A549 (cell line): ENCODE data around the gene SSR3. TPM values are rescaled to one million over a fixed set of nuclear protein-coding genes. Genes with fewer than 3 reads are reported as not detected.
"Not testable (repeated sequence)": the region's sequence is repeated elsewhere in the genome, so short reads cannot be mapped to it uniquely, and the experiment has no call there.

Experiments
- ATAC-seq, 2 experiments: fragments of 200-7000 bp in 1 of 2; fragments of >200 bp in 1 of 2; cut with Nextera tagmentation in 1 of 2; cut with Tn5 transposase in 1 of 2; 3 replicates each; pipeline versions ENCODE4 v1.8.0 to v1.9.1; 2018 to 2020; ENCODE audit warnings: mild to moderate bottlenecking in 1 of 2, moderate library complexity in 1 of 2
- CTCF ChIA-PET: fragments of 300-600 bp; sonication (Branson Sonifier 250); formaldehyde crosslinking; extraction: SDS; loops from one replicate; lab custom pipeline; 2021; ENCODE audit warnings: antibody characterized with exemption, inconsistent platforms; lab: Yijun Ruan, JAX
- POLR2A ChIA-PET: fragments of 350-600 bp; formaldehyde crosslinking; extraction: SDS; loops from one replicate; lab custom pipeline; 2021; ENCODE audit warnings: antibody characterized with exemption, inconsistent platforms; lab: Yijun Ruan, JAX
- DNase-seq, 2 experiments: peaks; one replicate each; pipeline versions ENCODE4 v3.0.0 to v3.0.0-alpha.2; 2011 to 2016; ENCODE audit warnings: low read depth in 1 of 2, low spot score in 1 of 2
- FAIRE-seq: peaks from 2 replicates; lab custom pipeline; 2011; peaks lifted over from hg19 to GRCh38; lab: Jason Lieb, UNC
- H3K27ac ChIP-seq, 2 experiments: fragments of >200 bp; sonication (Bioruptor Twin); formaldehyde crosslinking; 3 replicates each; pipeline ENCODE4 v1.5.1; 2016 to 2017
- H3K4me1 ChIP-seq: fragments of >200 bp; sonication (Bioruptor Twin); formaldehyde crosslinking; 3 replicates; pipeline ENCODE4 v1.6.1; 2016
- H3K4me2 ChIP-seq: fragments of >200 bp; sonication (Bioruptor Twin); formaldehyde crosslinking; 3 replicates; pipeline ENCODE4 v1.6.1; 2016
- H3K4me3 ChIP-seq: fragments of >200 bp; sonication (Bioruptor Twin); formaldehyde crosslinking; 3 replicates; pipeline ENCODE4 v1.5.1; 2016
- H3K9me3 ChIP-seq: fragments of >200 bp; sonication (Bioruptor Twin); formaldehyde crosslinking; 3 replicates; pipeline ENCODE4 v1.6.1; 2016
- CBX2 ChIP-seq: fragments of 200-600 bp; sonication (generic); IDR thresholded peaks from 2 replicates; pipeline ENCODE4 v1.6.1; 2016; ENCODE audit warnings: low read depth, mild to moderate bottlenecking, borderline replicate concordance
- CHD4 ChIP-seq: fragments of 200-600 bp; sonication (generic); IDR thresholded peaks from 2 replicates; pipeline ENCODE4 v1.6.1; 2016; ENCODE audit warnings: antibody characterized with exemption, mild to moderate bottlenecking, borderline replicate concordance
- CTCF ChIP-seq: fragments of >200 bp; sonication (Bioruptor Twin); formaldehyde crosslinking; IDR thresholded peaks from 3 replicates; pipeline ENCODE4 v1.5.1; 2016
- EHF ChIP-seq: fragments of 250-450 bp; sonication (Bioruptor Pico); IDR thresholded peaks from 2 replicates; pipeline ENCODE4 v1.5.0; 2020; ENCODE audit warnings: mild to moderate bottlenecking
- EHMT2 ChIP-seq: fragments of 200-600 bp; sonication (generic); IDR thresholded peaks from 2 replicates; pipeline ENCODE4 v1.6.1; 2016; ENCODE audit warnings: antibody characterized with exemption, low read depth, mild to moderate bottlenecking, moderate library complexity
- FOSL2 ChIP-seq, 2 experiments: fragments of 450-650 bp in 1 of 2; fragments of >200 bp in 1 of 2; sonication (Bioruptor Twin) in 1 of 2; formaldehyde crosslinking; IDR thresholded peaks; 2 replicates each; pipeline versions ENCODE4 v1.5.0 to v1.6.1; 2016 to 2020; ENCODE audit warnings: mild to moderate bottlenecking in 1 of 2, moderate library complexity in 1 of 2
- GATA3 ChIP-seq: IDR thresholded peaks from 2 replicates; pipeline ENCODE4 v1.6.1; 2012; ENCODE audit warnings: borderline replicate concordance
- HOXB13 ChIP-seq: fragments of 250-450 bp; sonication (Bioruptor Pico); IDR thresholded peaks from 2 replicates; pipeline ENCODE4 v1.5.0; 2020; ENCODE audit warnings: low read depth, mild to moderate bottlenecking, moderate library complexity
- JUNB ChIP-seq: fragments of >200 bp; sonication (Bioruptor Twin); formaldehyde crosslinking; IDR thresholded peaks from 2 replicates; pipeline ENCODE4 v1.6.1; 2016
- KDM1A ChIP-seq: fragments of 200-600 bp; sonication (generic); IDR thresholded peaks from 2 replicates; pipeline ENCODE4 v1.6.1; 2016; ENCODE audit warnings: low read depth, mild to moderate bottlenecking
- MAZ ChIP-seq: fragments of 150-350 bp; IDR thresholded peaks from 2 replicates; pipeline ENCODE4 v1.6.1; 2014; ENCODE audit warnings: antibody characterized with exemption, low read depth, low read length, borderline replicate concordance
- POLR2AphosphoS2 ChIP-seq: conservative IDR thresholded peaks from 2 replicates; pipeline ENCODE4 v1.6.1; 2012; ENCODE audit warnings: low read length, improper control_type of control experiment, inconsistent platforms
- REST ChIP-seq: fragments of 200-600 bp; sonication (generic); IDR thresholded peaks from 2 replicates; pipeline ENCODE4 v1.6.1; 2016; ENCODE audit warnings: antibody characterized with exemption, mild to moderate bottlenecking, moderate library complexity
- RNF2 ChIP-seq: fragments of 200-600 bp; sonication (generic); IDR thresholded peaks from 2 replicates; pipeline ENCODE4 v1.6.1; 2016; ENCODE audit warnings: low read depth, mild to moderate bottlenecking, antibody characterized with exemption, moderate library complexity, borderline replicate concordance
- ZNF302 ChIP-seq: fragments of 250-450 bp; sonication (Bioruptor Pico); IDR thresholded peaks from 2 replicates; pipeline ENCODE4 v1.9.0; 2021; ENCODE audit warnings: inconsistent platforms, mild to moderate bottlenecking, moderate library complexity
- WGBS: methylation state at CpG from one replicate; pipeline ENCODE4 v1.1.6; 2017; ENCODE audit errors: missing lambda C conversion rate; 5-methylcytosine and 5-hydroxymethylcytosine counted together
- polyA plus RNA-seq, 4 experiments: library from polyadenylated mRNA; depleted of rRNA in 3 of 4; stranded (reverse); fragments of >200 nt; fragmentation: RNase III in 1 of 4; extraction: RNeasy Plus Mini Kit Qiagen cat#74134 plus additional on column Dnase treatment in 1 of 4; gene quantifications; 2 replicates in 3 of 4; 3 replicates in 1 of 4; pipeline ENCODE4 v1.2.3, GENCODE V29; 2011 to 2017

SSR3 gene
- polyA plus RNA-seq, 2 of the 4 experiments (the other 2 are of a cell fraction): 154 to 187 TPM

DNA sequence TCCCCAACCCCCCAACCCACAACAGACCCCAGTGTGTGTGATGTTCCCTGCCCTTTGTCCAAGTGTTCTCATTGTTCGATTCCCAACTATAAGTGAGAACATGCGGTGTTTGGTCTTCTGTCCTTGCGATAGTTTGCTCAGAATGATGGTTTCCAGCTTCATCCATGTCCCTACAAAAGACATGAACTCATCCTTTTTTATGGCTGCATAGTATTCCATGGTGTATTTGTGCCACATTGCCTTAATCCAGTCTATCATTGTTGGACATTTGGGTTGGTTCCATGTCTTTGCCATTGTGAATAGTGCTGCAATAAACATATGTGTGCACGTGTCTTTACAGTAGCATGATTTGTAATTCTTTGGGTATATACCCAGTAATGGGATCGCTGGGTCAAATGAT, 34.9 kb upstream of the SSR3 start:
- POLR2A ChIA-PET, FAIRE-seq, DNase-seq, H3K9me3 ChIP-seq, H3K4me2 ChIP-seq, H3K4me3 ChIP-seq, ATAC-seq, CTCF ChIA-PET, H3K4me1 ChIP-seq, H3K27ac ChIP-seq: not testable (repeated sequence)
- 38% methylated on average over 5 of the region's 5 CpGs for WGBS

DNA sequence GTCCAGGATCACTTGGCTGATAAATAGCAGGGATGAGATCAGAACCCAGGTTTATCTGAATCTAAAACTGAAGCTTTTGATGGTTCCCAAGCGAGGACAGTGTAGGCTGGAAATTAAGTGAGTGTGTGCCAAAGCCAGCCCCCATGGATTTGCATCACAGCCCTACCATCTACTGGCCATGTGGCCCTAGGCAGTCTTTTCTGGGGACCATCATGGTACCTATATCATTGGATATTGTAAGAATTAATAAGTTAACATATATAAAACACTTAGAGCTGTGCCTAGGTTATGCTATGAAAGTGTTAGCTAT, 32.8 kb upstream of the SSR3 start:
- no peaks in the 10 kb centered on the region for H3K9me3 ChIP-seq
- H3K4me3 ChIP-seq: no peak overlapping the region
- no peak overlapping the region for H3K4me2 ChIP-seq
- CTCF ChIA-PET: interaction anchor here (0.6 kb wide), 1 partner anchor 24 kb away, joined by 3 read pairs; no protein-coding TSS in a partner anchor
- ATAC-seq (no peak), DNase-seq (no peak), FAIRE-seq (no peak)
- TF ChIP-seq FOSL2 (IDR thresholded peaks at IDR 0.05) (no peak), FOSL2 (CRISPR knock-in tag; IDR thresholded peaks at IDR 0.05) (no peak), CTCF (no peak), REST (no peak), GATA3 (no peak), CBX2 (no peak), ZNF302 (CRISPR knock-in tag) (no peak), HOXB13 (CRISPR knock-in tag) (no peak), CHD4 (no peak), KDM1A (no peak), EHMT2 (no peak)
- no peak overlapping the region for H3K27ac ChIP-seq
- H3K4me1 ChIP-seq: no peaks in the 10 kb centered on the region
- POLR2A ChIA-PET: no interaction called here
- 29% methylated on average over 1 of the region's 1 CpG for WGBS

DNA sequence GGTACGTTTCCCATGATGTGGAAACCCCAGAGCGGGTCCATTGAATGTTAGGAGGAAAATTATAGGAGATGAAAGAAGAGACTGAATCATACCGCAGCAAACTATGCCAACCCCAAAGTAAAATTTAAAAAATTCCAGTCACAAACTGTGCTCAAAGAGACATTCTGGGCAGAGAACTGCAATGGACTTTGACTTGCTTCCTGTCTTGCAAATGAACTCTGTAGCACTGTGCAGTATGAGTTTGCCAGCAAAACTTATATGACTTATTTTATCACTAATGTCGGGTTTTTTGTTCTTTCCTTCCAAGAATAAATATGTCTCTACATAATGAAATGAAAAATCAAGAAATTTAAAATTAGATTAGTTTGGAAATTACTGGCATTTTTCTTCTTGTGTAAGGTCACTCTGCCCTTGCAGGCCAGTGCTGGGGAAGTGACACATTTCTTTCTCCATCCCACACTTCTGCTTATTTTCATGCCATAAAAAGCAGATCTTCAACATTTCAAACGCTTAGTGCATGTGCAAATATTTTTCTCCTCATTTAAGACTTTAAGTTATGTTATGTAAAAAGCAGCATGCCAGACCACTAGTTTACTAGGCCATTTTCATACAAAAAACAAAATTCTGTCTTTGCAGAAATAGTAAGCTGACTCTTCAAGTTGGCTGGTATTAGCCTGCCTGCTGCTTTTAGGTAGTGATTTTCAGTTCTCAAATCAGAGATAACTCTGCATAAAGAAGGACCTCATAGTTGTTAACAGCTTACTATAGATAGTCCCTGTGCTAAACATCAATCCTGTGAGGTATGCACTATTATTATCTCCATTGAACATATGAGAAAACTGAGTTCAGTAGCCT, 32.2 kb upstream of the SSR3 start:
- WGBS: 64% methylated on average over 5 of the region's 5 CpGs
- H3K9me3 ChIP-seq: no peaks in the 10 kb centered on the region
- no peak overlapping the region for H3K4me2 ChIP-seq
- DNase-seq (no peak), FAIRE-seq (no peak), ATAC-seq (no peak)
- H3K4me1 ChIP-seq: no peaks in the 10 kb centered on the region
- no peak overlapping the region for H3K4me3 ChIP-seq
- no peak overlapping the region for H3K27ac ChIP-seq
- TF ChIP-seq MAZ: no peak
- no peak for TF ChIP-seq RNF2
- no peak for TF ChIP-seq EHF (CRISPR knock-in tag)
- TF ChIP-seq JUNB: no peak
- TF ChIP-seq POLR2AphosphoS2: no peak
- ChIA-PET CTCF (interaction anchor here (0.5 to 0.6 kb wide), 2 partner anchors 24 to 923 kb away, joined by 3 to 4 read pairs; no protein-coding TSS in a partner anchor), POLR2A (no interaction called here)
